Measurements from ENCODE around the gene PIGN. TPM values are rescaled to one million over a fixed set of nuclear protein-coding genes. Genes with fewer than 3 reads are reported as not detected.
"Not testable (repeated sequence)": the region's sequence is repeated elsewhere in the genome, so short reads cannot be mapped to it uniquely, and the experiment has no call there.

PIGN gene
- total RNA-seq, 3 donors from 2014 or later: 29.5 to 40.4 (median 36.3) TPM

DNA sequence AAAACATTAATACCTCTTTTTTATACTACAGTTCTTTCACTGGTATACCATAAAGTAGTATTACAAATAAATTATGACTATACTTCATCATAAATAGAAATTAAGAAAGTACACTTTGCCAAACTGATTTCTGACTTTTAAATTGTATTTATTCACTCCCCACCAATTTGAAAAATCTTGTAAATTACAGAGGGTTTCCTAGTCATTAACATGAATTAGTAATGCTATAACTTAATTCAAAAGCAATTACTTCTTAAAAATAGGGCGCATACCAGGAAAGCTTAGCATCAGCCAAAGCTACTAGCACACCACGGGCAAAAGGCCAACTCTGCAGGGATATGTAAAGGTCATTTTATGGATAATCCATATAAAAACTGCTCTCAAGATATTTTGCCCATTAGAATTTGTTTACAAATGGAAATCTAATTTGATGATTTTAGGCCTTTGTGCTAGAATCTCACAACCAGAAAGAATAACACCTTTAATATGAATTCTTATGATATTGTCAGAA lies 142.3 kb downstream of the PIGN start:
- Histone ChIP-seq H3K36me3 (ENCODE audit: low read depth) (no peaks in the 10 kb centered on the region), H3K9me3 (peaks cover 5% of the 10 kb centered on the region), H3K4me3 (no peak overlapping the region), H3K4me1 (ENCODE audit: low read depth) (no peaks in the 10 kb centered on the region)
- intact Hi-C loops (cut with DNase I, micrococcal nuclease): no loop called here
- DNase-seq (no peak), ATAC-seq (no peak)
- TF ChIP-seq, protein P1, sequence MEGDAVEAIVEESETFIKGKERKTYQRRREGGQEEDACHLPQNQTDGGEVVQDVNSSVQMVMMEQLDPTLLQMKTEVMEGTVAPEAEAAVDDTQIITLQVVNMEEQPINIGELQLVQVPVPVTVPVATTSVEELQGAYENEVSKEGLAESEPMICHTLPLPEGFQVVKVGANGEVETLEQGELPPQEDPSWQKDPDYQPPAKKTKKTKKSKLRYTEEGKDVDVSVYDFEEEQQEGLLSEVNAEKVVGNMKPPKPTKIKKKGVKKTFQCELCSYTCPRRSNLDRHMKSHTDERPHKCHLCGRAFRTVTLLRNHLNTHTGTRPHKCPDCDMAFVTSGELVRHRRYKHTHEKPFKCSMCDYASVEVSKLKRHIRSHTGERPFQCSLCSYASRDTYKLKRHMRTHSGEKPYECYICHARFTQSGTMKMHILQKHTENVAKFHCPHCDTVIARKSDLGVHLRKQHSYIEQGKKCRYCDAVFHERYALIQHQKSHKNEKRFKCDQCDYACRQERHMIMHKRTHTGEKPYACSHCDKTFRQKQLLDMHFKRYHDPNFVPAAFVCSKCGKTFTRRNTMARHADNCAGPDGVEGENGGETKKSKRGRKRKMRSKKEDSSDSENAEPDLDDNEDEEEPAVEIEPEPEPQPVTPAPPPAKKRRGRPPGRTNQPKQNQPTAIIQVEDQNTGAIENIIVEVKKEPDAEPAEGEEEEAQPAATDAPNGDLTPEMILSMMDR (IDR thresholded peaks at IDR 0.05): no peak

GRCh38 chr18:62037989-62038778 lies 148.7 kb downstream of the PIGN start:
- TF ChIP-seq, protein P1 (IDR thresholded peaks at IDR 0.05): no peak
- Histone ChIP-seq H3K36me3 (ENCODE audit: low read depth) (no peaks in the 10 kb centered on the region), H3K4me1 (ENCODE audit: low read depth) (no peaks in the 10 kb centered on the region), H3K4me3 (no peak overlapping the region), H3K9me3 (no peaks in the 10 kb centered on the region)
- DNase-seq: no peak
- no peak for ATAC-seq
- intact Hi-C loops (cut with DNase I, micrococcal nuclease): no loop called here

GRCh38 chr18:62037012-62037742 lies 149.7 kb downstream of the PIGN start:
- TF ChIP-seq, protein P1 (IDR thresholded peaks at IDR 0.05): no peak
- DNase-seq (no peak), ATAC-seq (no peak)
- no peaks in the 10 kb centered on the region for H3K36me3 ChIP-seq (ENCODE audit: low read depth)
- H3K4me1 ChIP-seq (ENCODE audit: low read depth): no peaks in the 10 kb centered on the region
- H3K9me3 ChIP-seq: no peaks in the 10 kb centered on the region
- no peak overlapping the region for H3K4me3 ChIP-seq
- intact Hi-C loops (cut with DNase I, micrococcal nuclease): no loop called here

DNA sequence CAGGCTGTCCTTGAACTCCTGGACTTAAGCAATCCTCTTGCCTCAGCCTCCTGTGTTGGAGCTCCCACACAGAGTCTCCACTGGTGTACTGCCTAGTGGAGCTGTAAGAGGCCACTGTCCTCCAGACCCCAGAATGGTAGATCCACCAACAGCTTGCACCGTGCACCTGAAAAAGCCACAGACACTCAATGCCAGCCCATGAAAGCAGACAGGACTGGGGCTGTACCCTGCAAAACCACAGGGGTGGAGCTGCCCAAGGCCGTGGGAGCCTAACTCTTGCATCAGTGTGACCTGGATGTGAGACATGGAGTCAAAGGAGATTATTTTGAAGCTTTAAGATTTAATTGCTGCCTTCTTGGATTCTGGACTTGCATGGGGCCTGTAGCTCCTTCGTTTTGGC lies 152.6 kb downstream of the PIGN start:
- H3K36me3 ChIP-seq (ENCODE audit: low read depth); intact Hi-C loops (cut with DNase I, micrococcal nuclease); H3K4me3 ChIP-seq; ATAC-seq; H3K9me3 ChIP-seq; DNase-seq; H3K4me1 ChIP-seq (ENCODE audit: low read depth): not testable (repeated sequence)

DNA sequence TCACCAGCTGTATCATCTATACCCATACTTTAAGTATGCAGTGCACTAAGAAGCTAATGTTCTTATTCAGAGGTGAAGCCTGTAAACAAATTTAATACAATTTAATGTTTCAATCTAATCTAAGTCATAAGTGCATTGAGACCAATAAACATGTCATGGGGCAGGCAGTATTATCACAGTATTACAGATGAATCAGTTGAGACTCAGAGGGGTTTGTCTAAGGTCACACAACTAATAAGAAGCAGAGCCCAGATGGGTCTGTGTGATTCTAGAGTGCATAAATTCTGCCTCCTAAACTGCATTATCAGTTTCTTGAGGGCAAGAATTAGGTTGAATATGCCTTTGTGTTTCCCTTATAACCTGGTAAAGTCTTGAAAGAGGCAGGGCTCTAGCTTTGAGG lies 153.1 kb downstream of the PIGN start:
- intact Hi-C loops (cut with DNase I, micrococcal nuclease): no loop called here
- DNase-seq (no peak), ATAC-seq (no peak)
- Histone ChIP-seq H3K36me3 (ENCODE audit: low read depth) (no peaks in the 10 kb centered on the region), H3K9me3 (no peaks in the 10 kb centered on the region), H3K4me3 (no peak overlapping the region), H3K4me1 (ENCODE audit: low read depth) (no peaks in the 10 kb centered on the region)
- TF ChIP-seq, protein P1 (IDR thresholded peaks at IDR 0.05): no peak

DNA sequence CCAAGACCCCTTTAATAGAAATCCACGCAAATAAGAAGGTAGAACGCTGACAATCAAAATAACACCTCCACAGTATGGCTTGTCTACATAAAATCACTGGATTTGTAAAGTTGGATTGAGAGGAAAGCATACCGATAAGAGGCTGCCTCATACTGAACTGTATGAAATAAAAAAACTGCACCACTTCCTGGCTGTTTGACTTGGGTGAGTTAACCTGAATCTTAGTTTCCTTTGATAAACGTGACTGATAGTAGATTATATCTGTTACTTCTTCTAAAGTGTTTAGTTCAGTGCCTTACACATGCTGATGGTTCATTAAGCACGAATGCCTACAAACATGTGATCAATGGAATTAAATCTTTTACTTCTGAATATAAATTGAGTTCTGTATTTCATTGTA lies 153.6 kb downstream of the PIGN start:
- intact Hi-C loops (cut with DNase I, micrococcal nuclease): no loop called here
- H3K36me3 ChIP-seq (ENCODE audit: low read depth): no peaks in the 10 kb centered on the region
- no peaks in the 10 kb centered on the region for H3K4me1 ChIP-seq (ENCODE audit: low read depth)
- no peak for DNase-seq
- no peaks in the 10 kb centered on the region for H3K9me3 ChIP-seq
- no peak for ATAC-seq
- TF ChIP-seq, protein P1 (IDR thresholded peaks at IDR 0.05): no peak
- H3K4me3 ChIP-seq: no peak overlapping the region
